HG02642 (cell line): ENCODE data around the gene CHCHD4.
"Not testable (repeated sequence)": the region's sequence is repeated elsewhere in the genome, so short reads cannot be mapped to it uniquely, and the experiment has no call there.

ENCODE experiments used
- ATAC-seq: cut with Tn5 transposase; IDR thresholded peaks from one replicate; pipeline ENCODE4 v1.9.1; 2021; ENCODE audit warnings: mild to moderate bottlenecking; ENCODE audit not compliant: unreplicated experiment, poor library complexity

Gene CHCHD4

DNA sequence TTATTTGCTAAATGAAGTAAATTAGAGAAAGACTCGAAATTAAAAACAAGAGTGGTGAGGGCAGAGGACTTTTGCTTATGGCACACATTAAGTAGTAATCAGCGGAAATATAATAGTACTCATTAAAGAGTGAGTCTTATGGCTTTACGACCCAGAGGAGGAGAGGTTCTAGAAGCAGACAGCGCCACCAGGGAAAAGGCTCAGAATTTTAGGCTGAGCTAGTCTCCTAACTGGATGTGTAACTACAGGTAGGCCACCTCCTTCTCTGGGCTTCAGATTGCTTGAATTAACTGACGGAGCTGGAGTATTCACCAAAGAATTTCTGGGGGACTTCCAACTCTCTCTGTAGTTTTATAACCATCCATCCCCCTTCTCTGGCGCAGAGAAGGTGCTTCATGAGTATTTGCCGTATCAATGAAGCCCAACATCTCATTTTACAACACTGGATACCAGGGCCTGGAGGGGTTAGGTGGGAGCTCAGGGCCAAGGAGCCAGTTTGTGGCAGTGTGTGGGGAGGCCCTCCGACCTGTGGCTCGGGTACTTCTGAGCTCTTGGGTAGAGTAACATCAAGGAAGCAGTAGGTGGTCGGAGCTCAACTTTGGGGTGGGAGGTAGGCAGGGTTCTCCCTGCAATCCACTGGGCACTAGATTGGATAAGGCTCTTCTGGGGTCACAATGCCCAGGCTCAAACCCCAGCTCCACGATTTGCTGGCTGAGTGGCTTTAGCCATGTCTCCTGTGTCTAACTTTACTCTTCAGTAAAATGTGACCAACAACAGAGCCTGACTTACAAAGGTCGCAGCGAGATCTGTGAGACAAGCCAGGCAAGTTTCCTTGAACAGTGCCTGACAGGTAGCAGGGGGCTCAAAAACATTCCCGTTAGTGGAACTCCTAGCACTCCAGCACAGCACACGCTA lies 1.1 kb downstream of the CHCHD4 start:
- no peak for ATAC-seq

DNA sequence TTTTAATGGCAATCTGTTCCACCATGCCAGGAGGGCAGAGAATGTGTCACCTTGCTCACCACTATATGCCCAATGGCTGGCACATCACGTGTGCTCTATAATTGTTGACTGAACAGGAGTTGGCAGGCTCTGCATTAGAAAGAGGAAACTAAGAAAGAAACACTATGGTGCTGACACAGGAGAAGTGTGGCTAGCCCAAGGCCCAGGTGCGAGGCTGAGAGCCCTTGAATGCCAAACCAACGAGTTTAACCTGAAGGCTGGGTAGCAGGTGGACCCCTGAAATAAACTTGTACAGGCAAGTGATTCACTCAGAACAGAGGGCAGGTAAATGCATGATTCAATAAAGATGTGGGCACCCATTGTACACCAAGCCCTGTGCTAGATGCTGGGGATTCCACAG lies 2.4 kb downstream of the CHCHD4 start:
- no peak for ATAC-seq

DNA sequence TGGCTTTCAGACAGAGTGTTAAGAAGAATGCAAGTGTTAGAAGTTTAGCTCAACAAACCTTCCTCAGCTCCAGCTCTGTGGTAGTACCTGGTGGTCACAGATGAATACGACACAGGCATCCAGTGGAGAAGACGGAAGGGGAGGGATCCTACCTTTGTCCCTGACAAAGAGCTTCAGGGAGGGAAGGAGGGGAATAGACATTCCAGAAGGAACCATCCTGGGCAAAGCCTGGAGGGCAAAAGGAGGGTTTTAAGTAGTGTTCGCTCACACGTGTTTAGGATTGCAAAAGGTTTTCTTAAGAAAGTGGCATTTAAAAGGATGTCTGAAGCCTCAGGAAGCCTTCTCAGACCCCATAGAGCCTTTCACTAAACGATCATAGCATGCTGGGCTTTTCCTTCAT lies 2.8 kb downstream of the CHCHD4 start:
- ATAC-seq, result no peak

GRCh38 chr3:14120921-14121448 lies 3.7 kb downstream of the CHCHD4 start:
- not testable (repeated sequence) for ATAC-seq

- no peak for ATAC-seq
These were observed 4.4 kb downstream of the CHCHD4 start for GRCh38 chr3:14120111-14120920.

DNA sequence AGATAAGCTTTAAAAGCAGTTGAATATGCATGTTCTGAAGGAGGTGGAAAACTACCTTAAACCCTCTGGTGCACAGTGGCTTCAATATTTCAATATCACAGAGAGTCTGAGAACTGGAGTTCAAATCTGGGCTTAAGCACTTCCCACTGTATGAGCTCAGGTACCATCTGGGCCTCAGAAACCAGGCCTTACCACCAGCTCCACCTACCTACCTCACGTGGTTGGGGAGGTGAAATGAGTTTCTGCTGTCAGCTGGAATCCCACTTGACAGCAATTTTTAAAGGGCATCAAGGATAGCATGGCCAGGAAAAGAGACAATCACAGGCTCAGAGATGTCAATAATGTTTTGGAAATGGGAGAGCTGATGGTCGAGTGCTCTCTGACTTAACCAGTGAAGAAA lies 5.0 kb downstream of the CHCHD4 start:
- no peak for ATAC-seq

GRCh38 chr3:14118400-14119381 lies 6.0 kb downstream of the CHCHD4 start:
- no peak for ATAC-seq

DNA sequence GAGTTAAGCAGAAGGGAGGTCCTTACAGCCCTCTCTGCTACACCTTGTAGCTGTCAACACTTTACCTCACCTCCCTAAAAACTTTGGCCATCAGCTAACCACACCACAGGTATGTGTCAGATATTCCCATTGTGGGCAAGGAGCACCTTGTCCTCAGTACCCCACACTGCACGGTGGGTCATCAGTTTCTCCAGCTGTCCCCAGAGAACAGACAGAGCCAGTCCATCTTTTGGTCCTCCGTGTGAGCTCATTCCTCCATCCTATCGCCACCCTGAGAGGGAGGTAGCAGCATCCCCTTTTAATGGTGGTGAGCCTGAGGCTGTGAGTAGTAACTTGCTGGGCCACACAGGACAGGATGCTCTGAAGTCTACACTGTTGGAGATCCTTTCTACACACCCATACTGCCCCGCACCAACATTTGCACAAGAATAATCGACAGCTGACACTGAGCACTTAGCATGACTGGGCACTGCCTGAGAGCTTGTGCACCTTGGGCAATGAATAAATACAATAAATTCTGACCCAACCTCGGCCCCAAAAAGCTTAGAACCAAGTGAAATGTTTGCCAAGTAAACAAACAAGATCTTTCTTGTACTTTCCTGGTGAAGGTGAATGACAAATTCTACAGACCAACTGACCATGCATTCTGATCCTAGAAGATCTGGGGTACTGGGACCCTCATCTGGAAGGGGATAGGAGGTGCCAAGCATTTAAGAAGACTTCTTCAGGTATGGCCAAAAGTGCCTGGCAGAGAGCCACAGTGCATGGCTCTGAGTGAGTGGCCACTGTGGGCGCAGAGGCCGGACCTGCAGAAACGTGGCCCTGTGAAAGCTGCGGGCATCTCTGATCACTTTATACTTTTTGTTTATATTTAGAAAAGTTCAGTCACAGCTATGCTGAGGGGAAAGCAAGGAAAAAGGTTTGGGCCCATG lies 6.9 kb downstream of the CHCHD4 start:
- no peak for ATAC-seq

DNA sequence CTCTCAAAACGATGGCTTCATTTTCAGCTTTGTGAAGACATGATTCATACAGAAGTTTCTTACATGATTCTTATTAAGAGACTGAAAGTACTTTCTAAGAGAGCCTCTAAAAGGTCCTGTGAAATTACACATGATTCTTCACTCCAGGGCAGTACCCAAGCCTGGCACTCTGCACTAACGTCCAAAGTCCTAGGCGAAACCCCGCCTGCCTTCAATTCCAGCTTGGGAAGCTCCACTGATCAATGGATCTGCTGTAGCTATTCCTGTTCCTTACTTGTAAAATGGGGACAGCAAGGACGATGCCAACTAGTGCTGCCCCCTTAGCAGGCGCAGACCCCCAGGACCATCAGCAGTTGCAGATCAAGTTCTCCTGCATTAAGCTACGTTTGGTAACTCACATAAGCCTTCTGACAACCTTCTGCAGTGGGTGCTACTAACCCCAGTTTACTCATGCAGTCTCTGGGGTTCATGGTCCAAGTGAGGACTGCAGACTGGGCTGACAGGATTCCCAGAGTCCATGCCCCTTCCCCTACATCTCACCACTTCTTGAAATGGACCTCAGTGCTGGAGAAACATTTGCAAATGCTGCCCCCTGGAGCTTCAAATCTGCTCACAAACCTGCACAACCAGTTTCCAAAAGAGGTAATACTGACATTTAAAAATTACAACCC lies 10.6 kb downstream of the CHCHD4 start:
- ATAC-seq, result no peak

GRCh38 chr3:14110699-14111098 lies 14.0 kb downstream of the CHCHD4 start:
- ATAC-seq, result no peak

- not testable (repeated sequence) for ATAC-seq
These were observed 14.8 kb downstream of the CHCHD4 start for GRCh38 chr3:14109821-14110220.

- ATAC-seq, result no peak
These were observed 26.9 kb downstream of the CHCHD4 start for GRCh38 chr3:14097616-14098391.

GRCh38 chr3:14096742-14097141 lies 27.9 kb downstream of the CHCHD4 start:
- ATAC-seq, result no peak

DNA sequence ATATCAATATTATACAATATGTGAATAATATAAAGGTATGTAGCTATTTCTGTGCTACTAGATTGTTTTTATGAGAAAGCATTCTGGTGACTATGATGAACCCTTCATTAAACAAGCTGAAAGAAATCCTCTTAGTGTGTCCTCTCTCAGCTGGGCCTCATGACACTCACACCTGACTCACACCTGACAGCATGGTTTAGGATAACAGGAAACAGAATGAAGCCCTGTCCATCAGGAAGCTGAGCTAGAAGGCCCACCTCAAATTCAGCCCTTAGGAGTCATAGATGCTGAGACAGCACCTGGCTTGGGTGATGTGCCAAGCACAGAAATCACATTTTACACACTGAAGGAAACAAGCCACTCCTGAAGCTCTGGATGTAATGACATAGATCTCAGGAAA lies 30.8 kb downstream of the CHCHD4 start:
- ATAC-seq, result no peak

- ATAC-seq, result no peak
These were observed 32.2 kb downstream of the CHCHD4 start for GRCh38 chr3:14092464-14092863.

- ATAC-seq, result not testable (repeated sequence)
These were observed 32.7 kb downstream of the CHCHD4 start for GRCh38 chr3:14091959-14092358.

DNA sequence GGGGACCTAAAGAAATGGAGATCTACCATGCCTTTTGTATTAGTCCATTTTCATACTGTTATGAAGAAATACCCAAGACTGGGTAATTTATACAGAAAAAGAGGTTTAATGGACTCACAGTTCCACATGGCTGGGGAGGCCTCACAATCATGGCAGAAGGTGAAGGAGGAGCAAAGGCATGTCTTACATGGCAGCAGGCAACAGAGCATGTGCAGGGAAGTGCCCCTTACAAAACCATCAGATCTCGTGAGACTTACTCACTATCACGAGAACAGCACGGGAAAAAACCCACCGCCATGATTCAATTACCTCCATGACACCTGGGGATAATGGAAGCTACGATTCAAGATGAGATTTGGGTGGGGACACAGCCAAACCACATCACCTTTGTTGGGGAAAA lies 37.2 kb downstream of the CHCHD4 start:
- not testable (repeated sequence) for ATAC-seq
